ENCODE data around the gene OPTC.
A peak's percentile ranks its signal among the peaks of the same experiment; 100 is the strongest.
"Not testable (repeated sequence)": the region's sequence is repeated elsewhere in the genome, so short reads cannot be mapped to it uniquely, and the experiment has no call there.

The OPTC gene

DNA sequence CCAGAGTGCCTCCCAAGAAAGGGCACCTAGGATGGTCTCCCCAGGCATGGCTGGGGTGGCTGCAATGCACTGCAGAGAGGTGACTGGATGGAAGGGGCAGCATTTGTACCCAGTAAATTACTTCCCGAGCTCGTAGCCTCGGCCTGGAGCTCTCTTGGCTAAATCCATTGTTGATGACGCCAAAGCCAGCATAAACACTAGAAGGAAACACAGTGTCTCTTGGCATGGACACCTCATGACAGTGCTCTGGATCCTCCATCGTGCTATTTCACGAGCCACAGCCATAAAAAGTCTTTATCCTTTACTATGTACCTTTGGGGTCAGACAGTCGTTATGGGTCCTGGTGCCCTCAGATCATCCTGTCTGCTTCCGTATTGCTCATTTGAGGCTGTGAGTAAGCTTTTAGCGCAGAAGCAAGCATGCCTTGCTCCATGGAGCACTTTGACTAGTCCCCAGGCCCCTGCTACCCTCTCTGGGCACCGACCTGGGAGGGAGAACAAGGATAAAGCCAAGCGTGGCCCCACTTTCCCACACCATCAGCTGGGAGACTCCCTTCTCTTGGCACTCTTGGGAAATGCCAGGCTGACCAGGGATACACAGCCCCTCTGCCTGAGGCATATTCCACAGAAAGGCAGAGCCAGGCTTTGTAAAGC is 28.7 kb upstream of the OPTC start:
- DNase-seq (ENCODE audit: low read depth in 2 of 2) = no peak

DNA sequence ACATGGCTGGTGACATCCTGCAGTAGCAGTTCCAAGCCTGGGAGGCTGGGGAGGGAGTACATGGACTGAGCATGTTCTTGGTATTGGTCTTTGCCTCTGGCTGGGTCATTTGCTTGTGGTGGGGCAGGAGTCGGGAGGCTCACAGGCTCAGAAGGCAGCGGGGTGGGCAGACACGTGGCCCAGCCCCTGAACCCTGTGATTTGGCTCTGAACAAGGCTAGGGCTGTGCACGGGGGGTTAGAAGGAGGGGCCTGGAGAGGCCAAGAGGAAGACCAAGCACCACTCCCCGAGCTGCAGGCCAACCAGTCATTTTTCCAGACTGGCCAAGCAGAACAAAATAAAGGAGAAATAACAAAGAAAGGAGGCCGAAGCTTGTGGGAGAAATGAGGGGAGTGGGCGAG is 28.0 kb upstream of the OPTC start:
- DNase-seq (ENCODE audit: low read depth in 2 of 2) = no peak

DNA sequence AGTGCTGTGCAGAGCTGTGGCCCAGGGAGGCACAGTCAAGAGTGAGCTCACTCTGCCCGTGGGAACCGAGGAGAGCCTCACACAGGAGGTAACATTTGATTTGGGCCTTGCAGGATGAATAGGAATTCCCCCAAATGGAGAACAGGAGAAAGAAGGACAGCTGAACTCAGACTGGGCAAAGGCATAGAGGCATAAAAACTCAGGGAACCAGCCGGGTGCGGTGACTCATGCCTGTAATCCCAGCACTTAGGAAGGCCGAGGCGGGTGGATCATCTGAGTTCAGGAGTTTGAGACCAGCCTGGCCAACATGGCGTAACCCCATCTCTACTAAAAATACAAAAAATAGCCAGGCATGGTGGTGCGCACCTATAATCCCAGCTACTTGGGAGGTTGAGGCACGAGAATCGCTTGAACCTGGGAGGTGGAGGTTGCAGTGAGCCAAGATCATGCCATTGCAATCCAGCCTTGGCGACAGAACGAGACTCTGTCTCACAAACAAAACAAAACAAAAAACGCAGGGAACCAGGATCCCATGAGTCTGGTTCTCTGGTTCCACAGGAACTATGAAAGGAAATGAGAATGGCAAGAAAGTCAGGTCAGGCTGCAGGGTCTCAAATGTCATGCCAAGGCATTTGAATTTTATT is 26.9 kb upstream of the OPTC start:
- DNase-seq (ENCODE audit: low read depth in 2 of 2) = not testable (repeated sequence)

DNA sequence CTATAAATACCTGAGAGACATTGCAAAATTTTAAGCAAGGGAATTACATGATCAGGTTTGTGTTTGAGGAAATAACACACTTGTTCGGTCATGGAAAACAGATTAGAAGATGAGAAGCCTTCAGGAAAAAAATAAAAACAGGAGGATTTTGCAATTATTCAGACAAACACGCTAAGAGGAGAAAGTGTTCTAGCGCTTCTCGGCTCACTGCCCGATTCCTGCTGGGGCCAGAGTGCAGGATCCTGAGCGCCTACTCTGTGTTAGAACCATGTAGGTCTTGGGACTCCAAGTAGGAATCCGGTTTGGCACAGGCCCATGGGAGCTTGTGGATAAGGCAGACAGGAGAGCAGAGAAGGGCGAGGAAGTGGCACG is 26.4 kb upstream of the OPTC start:
- no peak for DNase-seq (ENCODE audit: low read depth in 2 of 2)

DNA sequence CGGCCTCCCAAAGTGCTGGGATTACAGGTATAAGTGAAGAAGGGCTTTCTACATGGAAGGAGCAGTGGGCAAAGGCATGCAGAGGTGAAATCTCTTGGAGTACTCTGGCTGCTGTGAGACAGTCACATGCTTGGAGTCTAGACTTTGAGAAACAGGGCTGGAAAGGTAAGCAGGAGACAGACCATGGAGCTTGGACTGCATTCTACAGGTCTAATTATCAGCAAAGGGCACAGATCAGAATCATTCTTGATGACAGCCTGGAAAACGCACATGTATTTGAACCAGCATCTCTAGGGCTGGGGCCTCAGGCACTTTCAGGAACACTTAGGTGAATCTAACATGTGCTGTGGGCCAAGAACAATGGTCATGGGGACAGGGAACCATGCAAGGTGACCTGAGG is 25.6 kb upstream of the OPTC start:
- DNase-seq (ENCODE audit: low read depth in 2 of 2) = no peak

DNA sequence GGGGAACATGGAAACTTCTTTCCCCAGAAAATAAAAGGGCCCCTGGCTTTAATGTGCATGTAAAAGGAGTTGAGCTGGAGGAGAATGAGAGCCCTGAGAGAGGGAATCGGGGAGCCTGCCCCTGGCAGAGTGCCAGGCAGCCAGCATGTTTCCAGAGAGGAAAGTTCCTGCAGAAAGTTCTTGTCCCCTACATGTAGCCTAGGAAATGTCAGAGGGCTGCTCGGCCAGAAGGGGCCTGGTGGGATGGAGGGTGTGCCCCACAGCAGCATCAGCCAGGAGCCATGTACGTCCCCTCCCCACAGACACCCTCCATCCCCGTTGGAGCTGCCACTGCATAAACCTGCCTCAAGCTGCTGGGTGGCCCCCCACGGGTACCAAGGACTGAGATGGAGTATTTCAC is 23.7 kb upstream of the OPTC start:
- no peak for DNase-seq (ENCODE audit: low read depth in 2 of 2)

DNA sequence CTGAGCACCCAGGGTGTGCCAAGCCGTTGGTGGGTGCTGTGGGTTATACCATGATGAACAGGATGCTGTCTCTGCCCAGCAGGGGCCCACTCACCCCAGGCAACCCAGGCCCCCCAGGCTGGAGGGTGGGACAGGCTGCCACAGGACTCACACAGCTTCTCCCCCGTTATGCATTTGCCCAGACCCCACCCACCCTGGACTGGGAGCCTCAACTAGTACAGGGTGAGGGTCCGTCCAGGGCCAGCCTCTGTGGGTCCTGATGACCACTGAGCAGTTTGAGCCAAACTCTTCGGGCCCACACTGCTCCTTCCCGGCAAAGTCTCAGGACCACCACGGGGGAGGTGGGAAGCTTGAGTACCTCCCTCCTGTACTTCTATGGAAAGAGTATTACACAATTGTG is 22.1 kb upstream of the OPTC start:
- no peak for DNase-seq (ENCODE audit: low read depth in 2 of 2)

DNA sequence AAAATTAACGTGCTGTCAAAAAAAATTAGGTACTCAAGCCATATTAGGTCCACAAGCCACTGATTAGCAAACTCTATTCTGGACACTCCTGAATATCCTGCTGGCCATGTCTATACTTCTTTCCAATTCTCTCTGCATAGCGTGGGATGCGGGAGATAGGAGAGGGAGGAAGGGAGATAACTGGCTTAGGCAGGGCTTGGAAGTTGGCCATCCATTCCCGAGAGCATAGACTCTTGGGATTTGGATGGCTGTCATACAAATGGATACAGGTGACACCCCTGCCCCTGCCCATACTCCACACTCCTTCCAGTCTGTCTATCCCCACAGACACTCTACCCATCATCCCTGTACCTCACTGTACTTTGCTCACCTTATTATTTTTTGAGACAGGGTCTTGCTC is 20.7 kb upstream of the OPTC start:
- DNase-seq (ENCODE audit: low read depth in 2 of 2) = no peak

DNA sequence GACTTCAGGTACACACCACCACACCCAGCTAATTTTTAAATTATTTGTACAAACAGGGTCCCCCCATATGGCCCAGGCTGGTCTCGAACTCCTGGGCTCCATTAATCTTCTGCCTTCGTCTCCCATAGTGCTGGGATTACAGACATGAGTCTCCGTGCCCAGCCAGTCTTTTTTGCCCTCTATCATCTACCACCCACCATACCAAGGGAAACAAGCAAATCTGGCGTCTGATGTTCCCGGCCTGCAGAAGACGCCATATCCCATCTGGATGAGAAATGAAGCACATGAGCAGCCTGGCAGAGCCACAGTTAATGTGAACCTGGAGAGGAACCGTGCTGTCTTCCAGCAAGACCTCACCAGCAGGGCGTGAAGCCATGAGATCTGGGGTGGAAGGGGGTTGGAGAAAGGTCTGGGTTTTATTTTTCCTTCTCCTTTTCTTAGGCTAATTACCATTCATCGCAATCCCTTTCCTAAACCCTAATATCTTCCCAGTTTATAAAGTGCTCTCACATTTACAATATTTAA is 20.1 kb upstream of the OPTC start:
- DNase-seq (ENCODE audit: low read depth in 2 of 2) = no peak

DNA sequence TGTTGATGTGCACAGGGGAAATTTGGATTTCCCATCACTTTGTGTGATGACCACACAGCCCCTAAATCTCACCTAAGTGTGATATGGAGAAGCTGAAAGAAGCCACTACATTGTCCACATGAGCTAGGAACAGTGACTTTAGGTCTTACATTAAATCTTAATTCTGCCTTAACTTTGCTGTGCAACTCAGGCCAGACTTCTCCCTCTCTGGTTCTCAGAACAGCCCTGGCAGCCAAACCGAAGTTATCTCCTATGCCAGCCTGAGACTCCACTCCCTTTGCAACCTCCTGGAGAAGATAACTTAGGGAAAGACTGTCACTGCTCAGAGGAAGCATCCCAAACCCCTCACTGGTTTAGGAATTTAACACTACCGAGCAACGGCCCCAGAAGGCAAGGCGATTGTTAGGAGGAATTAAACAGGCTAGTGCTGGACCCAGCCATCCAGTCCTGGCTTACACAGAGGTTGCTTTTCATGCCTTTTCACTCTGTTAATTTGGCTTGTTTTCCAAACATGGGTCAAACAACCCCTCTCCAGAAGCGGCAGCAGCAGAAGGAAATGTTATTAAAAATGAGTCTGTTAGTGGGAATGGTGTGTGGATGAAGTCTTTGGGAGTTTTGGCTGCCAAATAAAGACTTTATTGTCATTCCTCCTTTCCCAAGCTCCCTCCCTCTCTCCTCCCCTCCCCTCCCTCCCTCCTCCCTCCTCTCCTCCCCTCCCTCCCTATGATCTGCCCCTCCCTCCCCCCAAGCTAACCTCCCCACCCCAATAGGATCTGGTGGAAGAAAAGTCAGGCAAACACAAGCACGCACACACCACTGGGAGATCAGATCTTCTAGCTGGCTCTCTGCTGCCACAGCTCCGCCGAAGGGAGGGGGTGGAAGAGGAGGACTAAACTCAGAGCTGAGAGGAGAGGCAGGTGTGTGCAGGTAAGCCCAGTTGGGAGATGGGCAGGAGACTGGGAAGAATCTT is 18.7 kb upstream of the OPTC start, which contains the start of gene PRELP:
TSS of gene PRELP (plus strand) at position 795 of the 970 bp plus-strand sequence. CDS start 7,379 bp downstream, outside the sequence.
- DNase-seq (ENCODE audit: low read depth in 2 of 2) = no peak

DNA sequence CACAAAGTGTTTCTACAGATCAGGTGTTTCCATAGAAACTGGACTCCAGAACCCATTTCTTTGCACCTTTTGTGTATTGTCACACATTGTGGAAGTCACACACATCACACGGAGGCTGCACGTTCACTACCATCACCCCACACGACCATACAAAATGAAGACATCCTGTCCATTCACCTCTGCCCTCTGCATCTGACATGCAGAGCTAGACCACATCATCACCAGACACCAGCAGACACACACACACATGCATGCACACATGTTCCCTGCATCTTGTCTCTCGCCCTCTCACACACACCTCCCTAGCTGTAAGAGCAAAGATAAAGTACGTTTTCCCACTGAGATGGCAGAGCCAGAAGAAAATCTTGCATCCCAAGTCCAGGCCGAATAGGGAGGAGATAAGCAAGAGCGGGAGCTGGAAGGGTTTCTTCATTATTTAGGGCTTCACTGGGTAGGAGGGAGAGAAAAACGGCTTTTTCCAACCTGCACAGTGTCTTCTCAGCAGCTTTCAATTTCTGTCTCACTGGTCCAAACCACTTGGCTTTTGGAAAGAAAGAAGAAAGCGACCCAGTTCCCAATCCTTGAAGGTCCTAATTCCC is 17.6 kb upstream of the OPTC start:
- no peak for DNase-seq (ENCODE audit: low read depth in 2 of 2)

DNA sequence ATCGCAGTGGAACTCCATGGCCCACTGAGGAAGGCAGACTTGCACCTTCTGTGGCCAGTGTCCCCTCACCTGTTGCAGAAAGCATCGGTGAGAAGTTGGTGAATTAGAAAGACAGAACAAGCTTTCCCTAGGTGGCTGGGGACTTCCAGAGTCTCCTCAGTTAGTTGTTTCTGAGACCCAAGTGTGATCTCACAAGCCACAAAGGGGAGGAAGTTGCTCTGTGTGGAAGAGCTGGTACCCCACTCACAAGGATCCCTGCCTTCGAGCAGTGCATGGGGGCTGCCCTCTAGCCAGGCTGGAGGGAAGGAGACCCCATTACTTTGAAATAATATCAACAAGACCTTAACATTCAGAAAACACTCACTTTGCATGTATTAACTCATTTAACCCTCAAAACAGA is 16.2 kb upstream of the OPTC start:
- DNase-seq (ENCODE audit: low read depth in 2 of 2) = no peak

DNA sequence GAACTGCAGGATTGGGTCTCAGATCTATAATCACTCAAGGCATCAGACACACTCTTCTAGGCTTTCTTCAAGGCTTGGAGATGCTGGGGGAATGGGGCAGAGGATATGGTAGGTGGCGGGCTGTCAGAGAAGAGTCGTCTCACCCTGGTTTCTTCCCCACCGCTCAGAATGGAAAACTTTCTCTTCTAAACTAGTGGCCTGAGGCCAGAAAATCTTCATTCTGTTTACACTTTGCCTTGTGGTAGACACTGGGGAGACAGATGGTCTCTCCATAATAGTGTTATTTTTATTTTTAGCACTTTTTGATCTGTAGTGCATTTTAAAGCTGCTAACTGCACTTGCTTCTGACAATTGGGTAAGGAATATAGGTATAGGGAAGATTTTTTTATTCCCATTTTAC is 15.7 kb upstream of the OPTC start:
- no peak for DNase-seq (ENCODE audit: low read depth in 2 of 2)

DNA sequence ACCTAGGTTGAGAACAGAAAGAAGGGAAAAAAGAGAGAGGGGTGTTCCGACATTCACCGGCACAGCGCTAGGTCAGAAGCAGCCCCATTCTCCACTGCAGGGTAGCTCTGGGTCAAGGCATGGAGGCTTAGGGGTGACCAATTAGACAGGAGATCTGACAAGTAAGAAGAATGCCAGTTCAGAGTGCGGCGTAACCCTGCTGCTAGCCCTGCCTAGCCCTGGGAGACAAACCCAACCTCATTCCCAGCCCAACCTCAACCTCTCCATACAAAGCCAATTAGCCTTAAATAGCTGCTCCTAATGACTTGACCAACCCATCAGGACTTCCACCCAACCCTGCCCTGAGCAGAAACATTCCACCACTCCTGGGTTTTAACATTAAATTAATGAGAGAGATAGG is 15.0 kb upstream of the OPTC start:
- no peak for DNase-seq (ENCODE audit: low read depth in 2 of 2)

DNA sequence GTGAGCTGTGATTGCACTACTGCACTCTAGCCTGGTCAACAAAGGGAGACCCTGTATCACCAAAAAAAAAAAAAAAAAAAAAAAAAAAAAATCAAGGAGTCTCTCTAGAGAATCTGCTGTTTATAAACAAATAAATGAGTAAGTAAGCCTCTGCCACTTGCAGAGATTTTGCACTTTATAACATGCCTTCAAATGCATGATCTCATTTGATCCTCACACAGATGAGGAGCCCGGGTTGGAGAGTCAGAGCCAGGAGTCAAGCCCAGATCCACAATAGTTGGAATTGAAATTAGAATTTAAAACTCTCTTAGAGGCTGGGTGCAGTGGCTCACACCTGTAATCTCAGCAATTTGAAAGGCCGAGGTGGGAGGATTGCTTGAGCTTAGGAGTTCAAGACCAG is 14.3 kb upstream of the OPTC start:
- DNase-seq (ENCODE audit: low read depth in 2 of 2) = no peak

DNA sequence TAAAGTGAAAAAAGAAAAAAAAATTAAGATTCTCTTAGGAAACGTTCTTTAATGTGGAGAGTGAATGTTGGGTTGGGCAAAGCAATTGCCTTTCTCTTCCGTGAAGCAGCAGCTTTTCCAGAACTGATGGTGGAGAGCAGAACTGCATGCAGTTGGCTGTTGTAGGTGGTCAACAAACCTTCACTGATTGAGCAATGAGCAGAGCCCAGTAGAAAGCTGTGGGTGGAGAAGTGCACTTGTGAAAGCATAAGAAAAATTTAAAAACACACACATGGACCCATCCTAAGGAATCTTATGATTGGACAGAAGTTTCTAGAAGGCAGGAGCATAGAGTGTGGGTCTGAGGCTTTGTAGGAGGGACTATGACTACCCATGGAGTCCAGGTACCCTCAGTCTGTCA is 13.9 kb upstream of the OPTC start:
- no peak for DNase-seq (ENCODE audit: low read depth in 2 of 2)

DNA sequence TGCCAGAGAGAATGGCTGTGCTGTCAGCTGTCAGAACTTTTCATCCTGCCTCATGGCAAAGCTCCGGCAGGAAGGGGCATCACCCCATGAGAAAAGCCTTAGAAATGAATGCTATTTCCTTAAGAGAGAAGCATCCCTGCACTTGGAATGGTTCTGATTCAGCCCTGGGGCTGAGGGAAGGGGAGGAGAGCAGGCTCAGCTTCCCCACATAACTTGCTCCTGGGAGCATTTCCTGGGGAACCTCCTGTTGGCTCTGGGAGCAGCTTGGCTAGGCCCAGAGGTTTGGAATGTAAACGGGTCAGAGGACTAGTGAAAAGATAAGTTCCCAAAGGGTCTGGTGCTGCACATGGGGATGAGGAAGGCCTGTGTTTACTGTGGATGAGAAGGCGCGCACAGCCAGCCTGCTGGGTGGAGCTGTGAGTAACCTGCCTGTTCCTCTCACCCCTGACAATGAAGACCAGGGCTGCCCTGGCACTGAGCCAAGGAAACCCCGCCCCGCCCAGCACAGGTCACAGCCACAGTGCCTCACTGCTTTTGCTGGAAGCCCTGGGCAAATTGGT is 13.3 kb upstream of the OPTC start:
- DNase-seq (ENCODE audit: low read depth in 2 of 2) = peak; percentile 25 to 39

DNA sequence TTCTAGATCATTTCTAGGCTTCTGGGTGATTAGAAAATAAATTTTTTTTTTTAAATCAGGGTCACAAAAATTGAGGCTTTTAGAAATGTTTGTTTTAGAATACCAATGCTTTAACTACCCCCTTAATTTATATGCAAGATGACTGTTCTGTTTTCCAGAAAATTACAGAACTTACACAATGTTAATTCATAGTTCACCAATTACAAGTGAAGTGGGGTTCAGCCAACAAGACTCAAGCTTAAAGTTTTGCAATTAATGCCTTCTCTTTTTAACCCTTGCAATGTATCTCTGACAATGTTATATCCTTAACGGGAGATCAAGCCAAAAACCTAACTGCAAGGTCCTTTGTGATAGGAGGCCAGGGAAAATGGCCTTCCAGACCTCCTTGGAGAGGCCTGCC is 12.8 kb upstream of the OPTC start:
- no peak for DNase-seq (ENCODE audit: low read depth in 2 of 2)

DNA sequence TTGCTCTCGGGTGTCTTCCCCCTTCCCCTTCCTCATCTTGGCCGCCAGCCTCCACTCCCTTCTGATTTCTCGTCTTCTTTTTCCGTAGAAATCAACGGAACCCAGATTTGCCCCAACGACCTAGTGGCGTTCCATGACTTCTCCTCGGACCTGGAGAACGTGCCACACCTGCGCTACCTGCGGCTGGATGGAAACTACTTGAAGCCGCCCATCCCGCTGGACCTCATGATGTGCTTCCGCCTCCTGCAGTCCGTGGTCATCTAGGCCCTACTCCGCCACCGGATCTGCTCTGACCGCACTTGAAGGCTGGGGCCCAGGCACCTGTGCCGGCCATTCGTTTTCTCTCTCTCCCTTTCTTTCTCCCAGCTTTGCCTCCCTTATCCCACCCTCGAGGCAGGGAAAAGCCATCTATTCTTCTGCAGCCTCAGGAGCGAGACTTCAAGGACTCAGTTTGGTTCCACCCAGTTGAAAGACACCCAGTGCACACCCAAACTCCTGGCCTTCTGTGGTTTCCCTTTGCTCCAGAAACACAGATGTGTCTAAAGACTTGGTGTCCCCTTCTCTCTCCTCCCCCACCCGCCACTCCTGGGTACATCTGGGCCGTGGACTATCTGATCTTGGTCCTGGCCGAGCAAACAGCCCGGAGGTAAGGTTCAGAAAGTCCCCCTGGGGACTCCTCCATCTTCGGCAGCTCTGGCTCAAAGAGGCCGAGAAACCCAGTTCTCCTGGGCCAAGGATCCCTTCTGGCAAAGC is 7.2 kb upstream of the OPTC start:
- DNase-seq (ENCODE audit: low read depth in 2 of 2) = no peak

DNA sequence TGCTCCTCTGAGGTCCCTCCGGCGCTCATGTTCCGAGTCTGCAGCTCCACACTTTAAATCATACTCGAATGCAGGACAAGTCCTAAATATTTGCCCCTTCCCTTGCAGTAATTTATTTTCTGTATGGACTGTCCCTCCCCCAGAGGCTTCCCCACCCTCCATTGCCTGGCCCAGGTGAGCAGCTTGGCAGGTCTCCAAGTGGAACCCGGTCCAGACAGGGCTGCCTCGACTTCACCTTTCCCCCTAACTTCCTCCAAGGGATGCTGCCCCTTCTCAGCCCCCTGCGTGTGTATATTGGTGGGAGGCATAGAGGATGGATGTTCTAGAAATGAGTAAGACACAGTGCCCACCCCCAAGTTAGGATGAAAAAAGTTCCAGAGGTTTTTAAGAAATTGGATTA is 5.4 kb upstream of the OPTC start:
- no peak for DNase-seq (ENCODE audit: low read depth in 2 of 2)

DNA sequence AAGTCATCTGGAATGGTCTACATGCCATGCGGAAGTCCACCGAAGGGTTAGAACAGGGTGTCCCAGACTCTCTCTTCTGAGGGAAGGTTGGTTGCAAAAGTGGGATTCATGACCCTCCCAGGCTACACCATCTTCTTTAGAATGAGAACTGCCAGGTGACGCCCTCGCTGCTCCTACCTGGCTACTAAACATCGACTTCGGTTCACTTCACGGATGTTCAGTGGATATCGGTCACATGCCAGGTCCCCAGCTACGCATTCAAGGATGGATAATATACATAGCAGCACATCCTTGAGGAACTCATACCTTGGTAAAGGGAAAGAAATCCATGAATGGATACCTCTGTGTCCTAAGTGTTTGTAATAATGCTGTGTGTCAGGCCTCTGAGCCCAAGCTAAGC is 3.3 kb upstream of the OPTC start:
- DNase-seq (ENCODE audit: low read depth in 2 of 2) = no peak
